Measurements from ENCODE around the gene FGFR1OP2.

DNA sequence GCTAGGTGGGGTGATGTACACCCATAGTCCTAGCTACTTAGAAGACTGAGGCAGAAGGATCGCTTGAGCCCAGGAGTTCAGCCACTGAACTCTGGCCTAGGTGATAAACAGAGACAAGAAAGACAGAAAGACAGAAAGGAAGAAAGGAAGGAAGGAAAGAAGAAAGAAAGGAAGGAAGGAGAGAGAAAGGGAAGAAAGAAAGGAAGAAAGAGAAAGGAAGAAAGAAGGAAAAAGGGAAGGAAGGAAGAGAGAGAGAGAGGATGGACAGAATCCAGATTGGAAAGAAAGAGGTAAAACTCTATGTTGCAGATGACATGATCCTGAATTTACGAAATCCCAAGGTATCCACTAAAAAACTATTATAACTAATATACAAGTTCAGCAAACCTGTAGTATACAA, 8.7 kb upstream of the FGFR1OP2 start:
- TF ChIP-seq, protein P1, sequence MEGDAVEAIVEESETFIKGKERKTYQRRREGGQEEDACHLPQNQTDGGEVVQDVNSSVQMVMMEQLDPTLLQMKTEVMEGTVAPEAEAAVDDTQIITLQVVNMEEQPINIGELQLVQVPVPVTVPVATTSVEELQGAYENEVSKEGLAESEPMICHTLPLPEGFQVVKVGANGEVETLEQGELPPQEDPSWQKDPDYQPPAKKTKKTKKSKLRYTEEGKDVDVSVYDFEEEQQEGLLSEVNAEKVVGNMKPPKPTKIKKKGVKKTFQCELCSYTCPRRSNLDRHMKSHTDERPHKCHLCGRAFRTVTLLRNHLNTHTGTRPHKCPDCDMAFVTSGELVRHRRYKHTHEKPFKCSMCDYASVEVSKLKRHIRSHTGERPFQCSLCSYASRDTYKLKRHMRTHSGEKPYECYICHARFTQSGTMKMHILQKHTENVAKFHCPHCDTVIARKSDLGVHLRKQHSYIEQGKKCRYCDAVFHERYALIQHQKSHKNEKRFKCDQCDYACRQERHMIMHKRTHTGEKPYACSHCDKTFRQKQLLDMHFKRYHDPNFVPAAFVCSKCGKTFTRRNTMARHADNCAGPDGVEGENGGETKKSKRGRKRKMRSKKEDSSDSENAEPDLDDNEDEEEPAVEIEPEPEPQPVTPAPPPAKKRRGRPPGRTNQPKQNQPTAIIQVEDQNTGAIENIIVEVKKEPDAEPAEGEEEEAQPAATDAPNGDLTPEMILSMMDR (IDR thresholded peaks at IDR 0.05): no peak
- TF ChIP-seq POLR2A (IDR thresholded peaks at IDR 0.05): no peak

All from adrenal gland (tissue), 5 donors.